ENCODE data around the gene REEP3.

GRCh38 chr10:63586043-63586442 is 64.8 kb downstream of the REEP3 start:
- TF ChIP-seq CTCF (conservative IDR thresholded peaks at IDR 0.05; ENCODE audit: low read length) (no peak), EZH2phosphoT487 (IDR thresholded peaks at IDR 0.05; ENCODE audit: borderline replicate concordance) (no peak)

All from Loucy (cell line).